ENCODE data around the gene HTR3B. TPM values are rescaled to one million over a fixed set of nuclear protein-coding genes. Genes with fewer than 3 reads are reported as not detected.

Gene HTR3B
- total RNA-seq, 2 donors from 2014 or later = not detected

GRCh38 chr11:113960702-113961330 is 56.2 kb downstream of the HTR3B start:
- Histone ChIP-seq H3K9ac (ENCODE audit: low read depth in 2 of 2, low read length in 2 of 2) (no peak overlapping the region), H3K4me3 (no peak overlapping the region), H3K4me1 (no peaks in the 10 kb centered on the region), H3K9me3 (no peaks in the 10 kb centered on the region), H3K36me3 (no peaks in the 10 kb centered on the region), H3K27me3 (no peaks in the 10 kb centered on the region), H3K27ac (no peak overlapping the region)
- no peak for TF ChIP-seq CTCF (IDR thresholded peaks at IDR 0.05)
- DNase-seq = no peak
- intact Hi-C loops (cut with DNase I) = no loop called here

GRCh38 chr11:113967361-113967760 is 62.8 kb downstream of the HTR3B start:
- intact Hi-C loops (cut with DNase I) = no loop called here
- no peaks in the 10 kb centered on the region for H3K9me3 ChIP-seq
- H3K4me1 ChIP-seq = no peaks in the 10 kb centered on the region
- H3K9ac ChIP-seq (ENCODE audit: low read depth in 2 of 2, low read length in 2 of 2) = no peak overlapping the region
- TF ChIP-seq CTCF (IDR thresholded peaks at IDR 0.05) = no peak
- no peak for DNase-seq
- H3K36me3 ChIP-seq = no peaks in the 10 kb centered on the region
- H3K4me3 ChIP-seq = no peak overlapping the region
- H3K27me3 ChIP-seq = no peaks in the 10 kb centered on the region
- no peak overlapping the region for H3K27ac ChIP-seq

GRCh38 chr11:113971506-113972195 is 67.1 kb downstream of the HTR3B start:
- H3K9me3 ChIP-seq = no peaks in the 10 kb centered on the region
- no peaks in the 10 kb centered on the region for H3K4me1 ChIP-seq
- no peak overlapping the region for H3K4me3 ChIP-seq
- H3K27ac ChIP-seq = no peak overlapping the region
- no peak overlapping the region for H3K9ac ChIP-seq (ENCODE audit: low read depth in 2 of 2, low read length in 2 of 2)
- H3K27me3 ChIP-seq = no peaks in the 10 kb centered on the region
- H3K36me3 ChIP-seq = no peaks in the 10 kb centered on the region
- TF ChIP-seq CTCF (IDR thresholded peaks at IDR 0.05) = no peak
- intact Hi-C loops (cut with DNase I) = no loop called here
- no peak for DNase-seq

GRCh38 chr11:113974741-113975470 is 70.3 kb downstream of the HTR3B start, which contains the start of gene HTR3A:
HTR3A (plus strand) TSS chr11:113975108; CDS start chr11:113975326, 218 bp downstream.
- Histone ChIP-seq H3K4me3 (no peak within 1 kb of the TSS), H3K27ac (no peak within 1 kb of the TSS), H3K9me3 (no peaks in the 10 kb centered on the region), H3K36me3 (no peaks in the 10 kb centered on the region), H3K27me3 (no peaks in the 10 kb centered on the region), H3K4me1 (no peaks in the 10 kb centered on the region), H3K9ac (ENCODE audit: low read depth in 2 of 2, low read length in 2 of 2) (no peak within 1 kb of the TSS)
- DNase-seq = peak; percentile 61
- TF ChIP-seq CTCF (IDR thresholded peaks at IDR 0.05) = no peak
- intact Hi-C loops (cut with DNase I) = loop anchor here (5.0 kb wide), 1 partner anchor 477 kb away; no protein-coding TSS in a partner anchor

GRCh38 chr11:113977071-113977490 is 72.5 kb downstream of the HTR3B start:
- Histone ChIP-seq H3K27me3 (no peaks in the 10 kb centered on the region), H3K4me3 (no peak overlapping the region), H3K36me3 (no peaks in the 10 kb centered on the region), H3K9ac (ENCODE audit: low read depth in 2 of 2, low read length in 2 of 2) (no peak overlapping the region), H3K9me3 (no peaks in the 10 kb centered on the region), H3K27ac (no peak overlapping the region), H3K4me1 (no peaks in the 10 kb centered on the region)
- TF ChIP-seq CTCF (IDR thresholded peaks at IDR 0.05) = no peak
- intact Hi-C loops (cut with DNase I) = loop anchor here (5.0 kb wide), 1 partner anchor 475 kb away; no protein-coding TSS in a partner anchor
- DNase-seq = no peak
